Femur (tissue), 1 donor: Measurements from ENCODE around the gene CEP192.

Source experiments
- DNase-seq: peaks from one replicate; pipeline ENCODE4 v3.0.0-alpha.2; 2017

CEP192 gene

DNA sequence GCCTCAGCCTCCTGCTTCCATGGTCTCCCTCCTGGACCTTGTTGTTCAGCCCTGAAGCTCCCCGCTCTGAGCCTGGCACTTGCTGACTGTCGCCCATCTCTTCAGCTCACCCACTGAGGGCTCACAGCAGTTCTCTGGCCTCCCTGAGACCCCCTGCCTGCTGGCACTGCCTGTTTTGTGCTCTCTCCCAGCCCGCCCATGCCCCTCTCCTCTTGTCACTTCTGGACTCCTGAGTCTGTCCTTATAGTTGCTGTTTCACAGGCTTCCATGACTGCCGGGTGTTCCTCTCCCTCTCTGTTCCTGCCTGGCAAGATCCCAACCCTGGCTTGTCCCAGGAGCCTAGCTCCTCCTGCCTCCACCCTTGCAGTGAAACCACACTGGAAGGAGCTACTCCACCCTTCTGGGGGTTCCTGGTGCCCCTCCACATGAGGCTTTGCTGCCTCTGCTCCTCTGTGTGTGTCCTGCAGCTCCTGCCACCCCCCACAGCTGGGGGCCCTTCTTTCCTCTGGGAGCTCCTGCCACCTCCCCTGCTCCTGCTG is 110.6 kb downstream of the CEP192 start:
- DNase-seq, result no peak

DNA sequence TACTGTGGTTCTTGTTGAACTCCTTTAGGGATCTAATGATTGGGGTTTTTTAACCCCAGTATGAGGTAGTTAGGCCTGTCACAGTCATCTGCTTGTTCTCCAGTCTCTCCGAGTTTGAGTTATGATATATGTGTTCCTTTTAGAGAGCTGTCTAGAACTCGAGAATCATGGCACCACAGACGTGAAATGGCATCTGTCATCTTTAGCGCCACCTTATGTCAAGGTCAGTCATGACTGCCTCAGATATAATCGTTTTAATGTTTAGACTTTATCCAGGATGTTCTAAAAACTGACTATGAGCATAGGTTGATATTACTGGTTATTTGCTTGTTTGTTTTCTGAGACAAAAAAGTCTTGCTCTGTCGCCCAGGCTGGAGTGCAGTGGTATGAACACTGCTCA is 112.2 kb downstream of the CEP192 start:
- no peak for DNase-seq

DNA sequence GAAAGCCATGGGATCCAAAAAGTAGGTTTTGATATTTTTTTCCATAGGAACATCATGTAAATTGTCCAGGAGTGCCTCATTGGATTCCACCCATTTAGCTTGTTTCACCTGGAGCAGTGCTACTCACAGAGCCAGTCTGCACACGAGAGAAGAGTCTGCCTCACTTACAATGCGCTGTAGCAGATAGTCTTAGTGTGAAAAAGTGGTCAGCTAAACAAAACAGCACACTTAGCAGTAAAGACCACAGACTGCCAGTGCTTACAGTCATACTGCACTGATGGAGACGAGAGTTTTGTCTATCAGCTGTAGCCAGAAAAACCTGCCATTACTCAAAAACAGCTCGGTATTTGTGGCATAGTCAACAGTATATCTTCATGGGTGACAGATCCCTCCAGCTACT is 113.9 kb downstream of the CEP192 start:
- DNase-seq, result no peak

DNA sequence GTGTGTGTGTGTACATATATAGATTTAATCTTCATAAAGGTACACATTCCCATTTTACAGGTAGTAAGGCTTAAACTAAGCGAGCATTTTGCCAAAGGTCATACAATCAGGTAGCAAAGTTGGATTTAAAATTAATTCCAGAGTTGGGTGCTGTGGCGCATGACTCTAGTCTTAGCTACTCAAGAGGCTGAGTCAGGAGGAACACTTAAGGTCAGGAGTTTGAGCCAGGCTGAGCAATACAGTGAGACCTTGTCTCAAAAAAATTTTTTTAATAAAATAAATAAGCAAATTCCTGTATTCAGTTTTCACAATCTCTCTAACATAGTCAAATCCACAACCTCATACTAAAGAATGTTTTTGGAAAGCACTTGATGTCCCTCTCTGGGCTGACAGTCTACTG is 115.9 kb downstream of the CEP192 start:
- DNase-seq, result no peak

DNA sequence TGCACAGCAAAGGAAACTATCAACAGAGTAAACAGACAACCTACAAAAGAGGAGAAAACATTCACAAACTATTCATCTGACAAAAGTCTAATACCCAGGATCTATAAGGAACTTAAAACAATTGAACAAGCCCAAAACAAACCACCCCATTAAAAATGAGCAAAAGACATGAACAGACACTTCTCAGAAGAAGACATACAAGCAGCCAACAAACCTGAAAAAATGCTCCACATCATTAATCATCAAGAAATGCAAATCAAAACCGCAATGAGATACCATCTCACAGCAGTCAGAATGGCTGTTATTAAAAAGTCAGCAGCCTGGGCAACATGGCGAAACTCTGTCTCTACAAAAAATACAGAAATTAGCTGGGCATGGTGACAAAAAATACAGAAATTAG is 117.2 kb downstream of the CEP192 start:
- DNase-seq, result no peak

DNA sequence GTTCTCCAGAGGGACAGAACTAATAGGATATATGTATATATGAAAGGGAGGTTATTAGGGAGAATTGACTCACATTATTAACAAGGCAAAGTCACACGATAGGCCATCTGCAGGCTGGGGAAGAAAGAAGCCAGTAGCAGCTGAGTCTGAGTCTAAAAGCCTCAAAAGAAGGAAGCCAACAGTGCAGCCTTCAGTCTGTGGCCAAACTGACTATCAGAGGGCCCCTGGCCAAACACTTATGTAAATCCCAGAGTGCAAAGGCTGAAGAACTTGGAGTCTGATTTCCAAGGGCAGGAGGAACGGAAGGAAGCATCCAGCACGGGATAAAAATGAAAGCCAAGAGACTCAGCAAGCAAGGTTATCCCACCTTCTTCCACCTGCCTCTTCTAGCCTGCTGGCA is 119.4 kb downstream of the CEP192 start:
- DNase-seq, result no peak

DNA sequence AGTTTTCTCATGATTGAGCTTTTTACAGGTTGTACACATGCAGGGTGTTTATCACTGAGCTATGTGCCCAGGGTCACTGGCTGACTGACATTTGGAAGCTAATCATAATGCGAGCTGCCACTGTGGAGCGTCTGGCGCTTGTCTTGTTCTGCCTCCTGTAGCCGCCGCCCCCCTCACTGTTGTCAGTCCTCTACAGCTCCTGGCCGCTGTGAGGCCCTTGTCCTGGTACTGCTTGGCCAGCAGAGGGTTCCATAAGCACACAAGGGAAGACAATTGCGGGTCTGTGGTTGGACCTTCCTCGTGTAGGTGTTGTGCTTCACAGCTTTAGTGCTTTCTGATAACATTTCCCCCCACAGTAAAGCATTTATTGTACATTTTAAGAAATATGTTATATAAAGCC is 121.8 kb downstream of the CEP192 start:
- peak; percentile 55 for DNase-seq

DNA sequence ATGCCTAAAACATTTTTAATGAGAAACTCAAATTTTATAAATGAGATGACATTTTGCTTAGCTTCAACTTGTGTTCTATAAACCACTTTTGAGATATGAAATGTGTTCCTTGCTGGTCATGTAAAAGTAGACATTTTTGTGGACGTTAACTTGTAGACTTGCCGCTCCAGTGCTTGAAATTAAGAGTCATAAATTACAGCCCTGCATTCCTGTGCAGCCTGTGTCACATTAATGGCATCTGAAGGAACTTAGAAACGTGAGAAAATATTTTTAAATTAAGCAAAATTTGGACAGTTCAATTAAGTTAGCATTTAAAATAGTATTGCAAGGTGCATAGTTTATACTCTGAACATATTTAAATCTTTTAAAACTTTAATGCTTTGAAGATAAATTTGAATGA is 129.1 kb downstream of the CEP192 start:
- DNase-seq, result no peak

DNA sequence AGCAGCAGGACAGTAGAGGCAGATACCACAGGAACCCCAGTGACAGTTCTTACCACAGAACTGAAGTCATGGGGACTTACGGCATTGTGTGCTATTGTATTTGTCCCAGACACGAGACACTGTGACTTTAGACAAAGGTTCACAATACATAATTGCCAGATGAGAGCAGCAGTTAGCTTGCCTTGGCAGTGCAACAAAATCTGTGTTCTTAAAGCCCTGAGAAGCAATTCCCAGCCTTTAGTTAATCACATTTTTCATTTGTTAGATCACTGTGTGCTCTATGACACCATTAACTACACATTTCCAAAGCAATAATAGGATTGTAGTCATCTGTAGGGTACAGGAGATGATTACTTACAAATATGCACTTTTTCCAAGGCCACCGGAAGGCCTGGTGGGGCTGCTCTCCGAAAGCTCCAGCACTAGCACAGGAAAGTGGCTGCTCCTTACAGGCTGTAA is 129.8 kb downstream of the CEP192 start:
- no peak for DNase-seq

DNA sequence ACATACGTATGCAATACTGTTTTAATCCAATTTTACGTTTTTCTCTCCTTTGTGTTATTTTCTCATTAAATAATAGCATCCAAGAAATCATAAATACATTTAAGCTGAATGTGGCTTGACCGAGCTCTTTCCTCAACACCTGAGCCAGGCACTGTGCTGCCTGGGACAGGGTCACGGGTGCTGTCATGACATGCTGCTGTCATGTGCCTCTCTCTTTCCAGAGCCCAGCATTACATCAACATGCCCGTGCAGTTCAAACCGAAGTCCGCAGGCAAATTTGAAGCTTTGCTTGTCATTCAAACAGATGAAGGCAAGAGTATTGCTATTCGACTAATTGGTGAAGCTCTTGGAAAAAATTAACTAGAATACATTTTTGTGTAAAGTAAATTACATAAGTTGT is 133.2 kb downstream of the CEP192 start:
- DNase-seq, result no peak

DNA sequence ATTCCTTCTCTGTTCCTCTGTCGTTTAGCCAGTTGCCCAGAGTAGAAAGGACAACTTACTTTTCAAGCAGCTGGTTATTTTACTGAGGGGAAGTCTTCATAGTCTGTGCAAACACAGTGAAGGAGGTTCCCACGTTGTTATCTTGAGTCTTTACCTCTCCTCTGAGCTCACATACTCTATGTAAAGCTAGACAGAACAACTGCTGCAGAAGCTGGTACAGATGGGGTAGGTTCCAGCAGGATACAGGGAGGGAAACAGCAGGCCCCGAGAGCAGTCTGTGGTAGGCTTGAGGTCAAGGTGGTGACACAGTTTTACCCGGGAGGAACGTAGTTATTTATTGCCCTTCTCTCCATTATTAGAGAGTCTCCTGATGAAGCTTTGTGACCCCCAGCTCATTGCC is 134.0 kb downstream of the CEP192 start:
- DNase-seq, result no peak

DNA sequence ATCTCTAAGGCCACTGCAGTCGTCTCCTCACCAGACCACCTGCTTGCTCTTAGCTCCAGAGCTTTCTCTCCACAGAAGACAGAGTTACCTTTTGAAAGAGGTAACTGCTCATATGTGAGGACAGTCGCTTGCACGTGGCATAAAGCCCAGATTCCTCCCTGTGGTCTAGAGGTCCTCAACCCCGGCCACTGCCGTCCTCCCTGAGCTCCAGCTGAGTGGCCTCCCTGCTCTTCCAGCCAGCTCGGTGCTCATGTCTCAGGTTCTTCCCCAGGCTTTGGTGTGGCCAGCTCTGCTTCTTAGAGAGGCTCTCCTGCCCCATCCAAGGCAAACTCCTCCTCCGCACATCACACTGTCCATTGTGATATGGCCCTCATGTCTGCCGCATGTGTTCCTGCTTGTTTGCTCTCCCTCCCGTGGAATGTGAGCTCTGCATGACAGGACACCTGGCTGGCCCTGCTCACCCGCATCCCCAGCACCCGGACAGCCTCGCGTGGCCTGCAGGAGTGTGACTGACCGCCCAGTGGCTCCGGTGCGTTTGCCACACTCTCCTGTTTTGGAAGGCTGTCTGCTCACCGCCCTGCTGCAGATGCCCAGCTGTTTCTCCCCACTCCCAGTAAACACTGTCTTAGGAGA is 135.9 kb downstream of the CEP192 start:
- DNase-seq, result no peak

DNA sequence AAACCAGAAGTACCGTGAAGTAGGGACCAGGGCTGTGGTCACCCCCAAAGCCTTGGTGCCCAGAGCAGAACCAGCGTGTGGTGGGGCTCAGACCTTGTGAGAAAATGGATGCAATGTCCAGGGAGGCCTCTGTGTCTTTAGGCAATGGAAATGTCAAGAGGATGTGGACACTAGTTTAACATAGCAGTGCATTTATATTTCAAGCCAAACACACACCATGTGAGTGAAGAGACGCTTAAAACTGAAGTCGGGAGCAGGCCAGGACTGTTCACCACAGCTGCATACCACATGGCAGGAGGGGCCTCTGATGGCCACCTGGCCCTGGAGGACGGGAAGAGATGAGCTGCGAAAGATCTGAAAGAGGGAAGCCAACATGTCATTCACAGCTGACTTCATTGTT is 140.1 kb downstream of the CEP192 start:
- DNase-seq, result no peak

DNA sequence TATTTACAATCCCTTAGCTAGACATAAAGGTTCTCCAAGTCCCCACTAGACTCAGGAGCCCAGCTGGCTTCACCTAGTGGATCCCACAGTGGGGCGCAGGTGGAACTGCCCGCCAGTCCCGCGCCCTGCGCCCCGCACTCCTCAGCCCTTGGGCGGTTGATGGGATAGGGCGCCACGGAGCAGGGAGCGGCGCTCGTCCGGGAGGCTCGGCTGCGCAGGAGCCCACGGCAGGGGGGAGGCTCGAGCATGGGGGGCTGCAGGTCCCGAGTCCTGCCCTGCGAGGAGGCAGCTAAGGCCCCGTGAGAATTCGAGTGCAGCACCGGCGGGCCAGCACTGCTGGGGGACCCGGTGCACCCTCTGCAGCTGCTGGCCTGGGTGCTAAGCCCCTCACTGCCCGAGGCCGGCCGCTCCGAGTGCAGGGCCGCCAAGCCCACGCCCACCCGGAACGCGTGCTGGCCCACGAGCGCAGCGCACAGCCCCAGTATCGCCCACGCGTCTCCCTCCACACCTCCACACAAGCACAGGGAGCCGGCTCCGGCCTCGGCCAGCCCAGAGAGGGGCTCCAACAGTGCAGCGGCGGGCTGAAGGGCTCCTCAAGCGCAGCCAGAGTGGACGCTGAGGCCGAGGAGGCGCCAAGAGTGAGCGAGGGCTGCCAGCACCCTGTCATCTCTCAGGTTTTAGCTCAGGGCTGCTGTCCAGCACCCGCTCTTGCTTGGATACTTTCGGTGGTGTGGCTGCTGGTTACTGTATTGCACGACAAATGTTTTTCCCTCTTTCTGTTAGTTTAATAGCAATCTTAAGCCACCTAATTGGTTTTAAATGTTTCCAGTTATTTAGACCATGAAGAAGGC is 143.6 kb downstream of the CEP192 start:
- no peak for DNase-seq

DNA sequence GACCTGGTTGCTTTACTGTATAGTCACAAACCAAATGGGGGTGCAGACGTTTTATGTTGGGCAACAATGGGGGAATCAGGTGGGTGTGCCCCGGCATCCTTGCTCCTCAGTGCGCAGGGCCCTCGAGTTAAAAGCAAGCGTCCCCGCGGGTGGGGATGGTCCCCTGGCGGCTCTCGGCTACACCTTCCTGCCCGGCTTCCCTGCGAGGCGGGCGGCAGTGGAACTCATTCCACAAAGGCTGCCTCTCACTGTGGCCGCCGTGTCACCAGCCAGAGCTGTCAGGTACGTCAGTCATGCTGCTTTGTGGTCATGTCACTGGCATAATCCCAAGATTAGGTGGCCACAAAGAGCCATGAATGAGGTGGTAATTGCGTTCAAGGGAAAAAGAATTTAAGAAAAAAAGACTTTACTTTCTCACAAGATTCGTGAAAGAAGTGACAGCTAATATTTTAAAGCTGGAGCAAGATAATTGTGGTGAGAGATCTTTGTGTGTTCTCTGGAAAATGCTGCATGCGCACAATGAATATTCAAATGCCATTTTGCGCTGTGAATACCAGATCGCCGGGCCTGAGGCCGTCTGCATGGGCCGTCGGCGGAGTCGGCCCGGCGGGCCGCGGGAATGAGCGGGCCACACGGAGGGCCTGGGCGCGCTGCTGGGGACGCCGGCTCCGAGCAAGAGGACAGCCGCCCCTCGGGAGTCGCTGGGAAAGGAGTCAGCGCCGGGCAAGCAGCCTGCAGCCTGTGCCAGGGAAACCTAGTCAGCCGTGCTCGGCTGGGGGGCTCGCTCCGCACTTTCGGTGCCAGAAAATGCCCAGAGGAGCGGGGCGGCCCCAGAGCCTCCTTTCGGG is 145.1 kb downstream of the CEP192 start:
- DNase-seq, result peak; percentile 46

DNA sequence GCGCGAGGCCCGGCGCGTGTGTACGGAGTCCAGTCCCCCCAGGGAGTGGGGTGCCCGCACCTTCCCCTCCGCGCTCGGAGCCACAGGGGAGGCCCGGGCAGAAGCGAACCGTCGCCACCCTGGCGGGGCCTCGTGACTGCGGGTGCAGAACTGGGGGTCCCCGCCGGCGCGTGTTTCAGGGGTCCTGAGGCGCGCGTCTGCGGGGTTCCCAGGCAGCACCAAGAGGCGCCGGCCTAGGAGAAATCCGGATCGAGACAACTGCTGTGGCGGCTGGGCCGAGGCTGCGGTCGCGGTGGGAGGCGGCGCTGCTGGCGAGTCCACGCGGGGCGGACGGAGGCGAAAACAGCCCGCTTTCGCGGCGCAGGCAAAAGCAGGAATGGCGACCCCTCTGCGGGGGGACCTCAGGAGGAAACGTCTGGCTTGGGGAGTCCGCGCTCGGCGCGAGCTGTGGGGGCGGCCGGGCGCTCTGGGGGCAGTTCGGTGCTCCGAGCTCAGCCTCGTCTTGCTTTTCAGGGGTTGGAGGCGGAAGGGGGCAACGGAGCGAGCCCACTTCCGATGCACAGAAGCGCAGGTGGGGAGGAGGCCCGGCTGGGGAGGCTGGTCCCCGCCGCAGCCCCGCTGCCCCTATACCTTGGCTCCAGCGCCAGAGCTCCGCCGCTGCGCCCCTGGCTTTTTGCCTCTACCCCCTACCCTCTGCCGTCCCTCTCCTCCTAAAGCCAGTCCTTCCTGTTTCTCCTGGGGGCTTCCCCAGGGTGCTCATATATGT is 145.9 kb downstream of the CEP192 start:
- peak; percentile 67 for DNase-seq

DNA sequence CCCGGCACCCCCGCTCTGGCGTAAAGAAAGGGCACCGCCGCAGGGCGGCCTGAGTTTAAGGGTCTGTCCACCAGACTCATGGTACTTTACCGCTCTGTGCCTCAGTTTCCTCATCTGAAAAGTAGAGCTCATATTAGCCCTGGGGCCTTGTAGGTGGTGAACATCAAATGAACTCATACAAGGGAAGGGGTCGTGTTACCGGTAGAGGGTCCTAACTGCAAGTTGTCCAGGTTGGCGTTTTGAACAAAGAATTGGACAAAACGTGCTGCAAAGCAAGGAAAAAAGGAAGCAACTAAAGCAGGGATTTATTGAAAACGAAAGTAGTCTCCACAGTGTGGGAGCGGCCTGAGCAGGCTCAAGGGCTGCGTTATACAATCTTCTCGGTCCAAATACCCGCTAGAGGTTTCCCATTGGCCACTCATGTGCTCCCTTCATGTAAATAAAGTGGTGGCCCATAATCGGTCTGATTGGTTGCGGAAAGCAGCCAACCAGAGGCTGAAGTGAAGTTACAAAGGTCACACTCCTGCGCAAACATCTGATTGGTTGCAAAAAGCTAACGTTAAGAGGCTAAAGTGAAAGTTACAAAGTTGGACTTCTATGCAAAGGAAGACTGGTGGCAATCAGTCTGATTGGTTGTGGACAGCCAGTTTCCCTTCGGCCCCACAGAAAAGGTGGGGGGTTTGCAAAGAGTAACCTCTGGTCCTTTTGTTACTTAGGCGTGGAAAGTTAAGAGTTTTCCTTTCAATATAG is 146.7 kb downstream of the CEP192 start:
- DNase-seq, result no peak

DNA sequence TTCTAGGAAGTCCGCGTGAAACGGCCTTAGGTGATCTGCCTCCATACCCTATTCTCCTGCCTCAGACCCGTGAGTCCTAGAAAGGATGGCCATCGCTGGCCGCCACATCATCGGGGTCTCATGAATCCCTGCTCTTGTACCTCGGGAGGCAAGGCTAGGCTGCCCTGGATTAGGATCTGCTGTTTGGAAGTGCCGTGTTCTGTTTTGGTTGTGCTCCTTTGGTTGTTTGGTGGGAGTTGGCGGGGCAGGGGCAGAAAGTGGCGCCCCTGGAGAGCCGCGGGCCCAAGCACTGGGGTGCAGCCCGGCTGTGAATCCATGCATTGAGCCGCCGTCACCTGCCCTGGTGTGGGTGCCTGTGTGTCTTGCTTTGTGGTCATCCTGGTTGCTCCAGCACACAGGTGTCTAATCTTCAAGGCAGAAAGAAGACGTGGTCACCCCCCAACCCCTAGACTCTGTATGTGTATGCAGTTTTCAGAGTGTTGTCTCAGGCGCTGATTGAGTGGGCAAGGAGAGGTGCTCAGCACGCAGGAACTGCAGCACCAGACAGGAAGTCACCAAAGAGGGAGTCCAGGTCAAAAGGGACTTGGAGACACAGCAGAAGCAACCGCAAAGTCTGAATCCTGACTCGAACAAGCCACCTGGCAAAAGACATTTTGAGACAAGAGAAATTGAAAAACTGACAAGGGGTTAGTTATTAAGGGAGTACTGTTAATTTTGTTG is 147.4 kb downstream of the CEP192 start:
- no peak for DNase-seq

DNA sequence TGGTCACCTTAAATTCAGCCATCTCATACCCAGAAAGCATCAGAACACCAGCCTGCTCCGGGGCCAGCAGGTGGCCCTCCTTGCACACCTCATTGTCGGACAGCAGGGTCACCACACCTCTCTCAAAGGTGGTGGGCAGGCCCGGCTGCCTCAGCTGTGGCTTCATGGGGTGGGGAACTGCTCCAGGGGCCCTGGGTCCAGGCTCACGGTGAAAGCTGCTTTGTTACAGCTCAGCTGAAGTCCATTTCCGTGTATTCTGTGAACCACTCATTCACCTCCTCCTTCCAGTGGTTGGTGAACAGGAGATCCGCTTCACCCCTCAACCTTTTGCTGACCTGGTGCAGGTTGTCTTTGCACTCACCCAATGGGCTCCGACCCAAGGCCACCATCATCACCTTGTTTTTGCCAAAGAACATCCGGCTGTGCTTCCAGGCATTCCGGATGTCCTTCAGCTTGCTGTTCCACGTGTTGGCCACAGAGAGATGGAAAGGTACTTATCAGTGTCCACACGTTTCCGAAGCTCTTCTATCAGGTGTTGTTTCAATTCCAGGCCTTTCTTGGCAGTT is 148.8 kb downstream of the CEP192 start:
- DNase-seq, result no peak

DNA sequence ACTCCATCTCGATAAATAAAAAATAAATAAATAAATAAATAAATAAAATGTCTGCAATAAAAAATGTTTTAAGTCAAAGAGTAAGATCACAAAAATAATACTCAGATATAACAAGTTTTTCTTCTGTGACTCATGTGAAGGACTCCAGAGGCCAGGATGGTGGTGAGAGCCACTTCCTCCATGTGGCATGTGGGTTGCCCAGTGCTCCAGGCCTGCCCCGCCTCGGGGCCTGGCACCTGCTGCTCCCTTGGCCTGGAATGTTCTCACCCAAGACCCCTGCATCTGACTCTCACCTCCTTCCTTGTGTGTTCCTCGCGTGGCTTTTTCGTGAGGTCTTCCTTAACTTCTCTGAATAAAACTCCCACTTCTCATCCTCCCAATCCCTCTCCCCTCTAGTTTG is 150.0 kb downstream of the CEP192 start:
- no peak for DNase-seq
